OCI-LY1 (cell line): ENCODE measurements around the gene PEX1.

Experiments used
- H2AFZ ChIP-seq: fragments of 200-600 bp; sonication (generic), shearing (Covaris generic); 2 replicates; pipeline ENCODE4 v1.6.0; 2014; ENCODE audit warnings: antibody characterized with exemption, mild to moderate bottlenecking, low read length
- H3F3A ChIP-seq: fragments of 200-600 bp; sonication (generic), shearing (Covaris generic); 2 replicates; pipeline ENCODE4 v1.6.0; 2014; ENCODE audit warnings: mild to moderate bottlenecking, antibody characterized with exemption, low read length, moderate library complexity; ENCODE audit not compliant: insufficient read depth
- H3K27ac ChIP-seq: fragments of 200-600 bp; sonication (generic); 2 replicates; pipeline ENCODE4 v1.5.1; 2014; ENCODE audit warnings: low read length, mixed run types, mild to moderate bottlenecking, low read depth; ENCODE audit not compliant: poor library complexity, severe bottlenecking
- H3K27me3 ChIP-seq: fragments of 200-600 bp; sonication (generic); 2 replicates; pipeline ENCODE4 v1.6.0; 2014; ENCODE audit warnings: antibody characterized with exemption, mild to moderate bottlenecking, low read length, moderate library complexity; ENCODE audit not compliant: insufficient read depth
- H3K36me3 ChIP-seq: fragments of 200-600 bp; sonication (generic); 2 replicates; pipeline ENCODE4 v1.6.1; 2014; ENCODE audit warnings: mild to moderate bottlenecking, antibody characterized with exemption, low read length, moderate library complexity, mixed read lengths; ENCODE audit not compliant: insufficient read depth
- H3K4me1 ChIP-seq: fragments of 200-600 bp; sonication (generic); 2 replicates; pipeline ENCODE4 v1.5.1; 2014; ENCODE audit warnings: mild to moderate bottlenecking, low read length, moderate library complexity; ENCODE audit not compliant: insufficient read depth, severe bottlenecking
- H3K4me2 ChIP-seq: fragments of 200-600 bp; sonication (generic), shearing (Covaris generic); 2 replicates; pipeline ENCODE4 v1.6.1; 2014; ENCODE audit warnings: low read length
- H3K4me3 ChIP-seq: fragments of 200-600 bp; sonication (generic); 2 replicates; pipeline ENCODE4 v1.5.1; 2014; ENCODE audit warnings: low read length, low read depth, mild to moderate bottlenecking, mixed read lengths; ENCODE audit not compliant: poor library complexity, severe bottlenecking
- H3K79me2 ChIP-seq: fragments of 200-600 bp; shearing (Covaris generic); 2 replicates; pipeline ENCODE4 v1.6.1; 2016; ENCODE audit warnings: mixed run types, low read length, mixed read lengths; ENCODE audit not compliant: insufficient read depth
- H3K9ac ChIP-seq: fragments of 200-600 bp; sonication (generic), shearing (Covaris generic); 2 replicates; pipeline ENCODE4 v1.6.1; 2014; ENCODE audit warnings: mild to moderate bottlenecking, low read length, mixed read lengths
- H3K9me2 ChIP-seq: fragments of 200-600 bp; sonication (generic), shearing (Covaris generic); 2 replicates; pipeline ENCODE4 v1.6.1; 2014; ENCODE audit warnings: low read depth, mild to moderate bottlenecking, low read length, mixed read lengths
- H3K9me3 ChIP-seq: fragments of 200-600 bp; shearing (Covaris generic); 2 replicates; pipeline ENCODE4 v1.6.1; 2014; ENCODE audit warnings: low read length, mixed read lengths
- H4K20me1 ChIP-seq: fragments of 200-600 bp; sonication (generic), shearing (Covaris generic); 2 replicates; pipeline ENCODE4 v1.6.0; 2016; ENCODE audit warnings: mild to moderate bottlenecking, low read length; ENCODE audit not compliant: insufficient read depth
- EZH2 ChIP-seq: fragments of 200-600 bp; sonication (generic), shearing (Covaris generic); IDR thresholded peaks from 2 replicates; pipeline ENCODE4 v1.8.0; 2017; ENCODE audit warnings: borderline replicate concordance, mixed run types, mild to moderate bottlenecking, antibody characterized with exemption, low read length, moderate library complexity, mixed read lengths
- TF ChIP-seq, protein P1 (sequence below): fragments of 200-600 bp; sonication (generic), shearing (Covaris generic); IDR thresholded peaks from 2 replicates; pipeline ENCODE4 v1.5.1; 2017; ENCODE audit warnings: mild to moderate bottlenecking, antibody characterized with exemption, low read length, moderate library complexity, mixed read lengths

PEX1 gene

DNA sequence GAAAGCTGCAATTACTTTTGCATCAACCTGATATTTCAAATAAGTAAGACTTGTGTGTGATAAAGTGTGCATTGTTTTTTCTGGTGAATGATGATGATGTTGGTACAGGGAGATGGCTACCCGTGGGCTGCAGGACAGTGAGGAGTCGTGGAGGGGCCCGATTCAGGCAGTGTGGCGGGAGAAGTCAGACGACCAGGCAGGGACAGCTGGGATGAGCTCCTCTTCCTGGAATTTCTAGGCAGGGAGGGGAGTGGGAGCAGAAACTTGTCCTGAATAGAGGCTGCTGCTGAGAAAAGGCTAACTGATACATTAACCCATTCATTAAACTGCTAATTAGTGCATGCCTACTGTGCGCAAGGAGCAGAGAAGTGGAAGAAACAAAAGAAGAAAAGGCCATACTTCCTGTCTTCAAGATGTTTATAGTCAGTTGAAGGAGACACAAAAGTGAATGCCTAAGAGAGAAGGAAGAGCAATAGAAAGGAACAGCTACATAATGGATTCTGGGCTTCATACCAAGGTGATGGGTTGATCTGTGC is 90.3 kb downstream of the PEX1 start:
- Histone ChIP-seq H3K79me2 (no peaks in the 10 kb centered on the region), H3K36me3 (no peaks in the 10 kb centered on the region), H3K9me3 (0 out of 2 replicates have a peak, but pooled peaks cover 4% of the 10 kb centered on the region), H4K20me1 (no peaks in the 10 kb centered on the region), H3F3A (no peaks in the 10 kb centered on the region), H3K27ac (no peak overlapping the region), H3K9me2 (no peaks in the 10 kb centered on the region), H3K4me1 (no peaks in the 10 kb centered on the region), H3K9ac (no peak overlapping the region), H3K27me3 (no peaks in the 10 kb centered on the region; the same call in 1 of the 2 replicates), H2AFZ (no peak overlapping the region), H3K4me2 (no peak overlapping the region), H3K4me3 (no peak overlapping the region)
- TF ChIP-seq, protein P1, sequence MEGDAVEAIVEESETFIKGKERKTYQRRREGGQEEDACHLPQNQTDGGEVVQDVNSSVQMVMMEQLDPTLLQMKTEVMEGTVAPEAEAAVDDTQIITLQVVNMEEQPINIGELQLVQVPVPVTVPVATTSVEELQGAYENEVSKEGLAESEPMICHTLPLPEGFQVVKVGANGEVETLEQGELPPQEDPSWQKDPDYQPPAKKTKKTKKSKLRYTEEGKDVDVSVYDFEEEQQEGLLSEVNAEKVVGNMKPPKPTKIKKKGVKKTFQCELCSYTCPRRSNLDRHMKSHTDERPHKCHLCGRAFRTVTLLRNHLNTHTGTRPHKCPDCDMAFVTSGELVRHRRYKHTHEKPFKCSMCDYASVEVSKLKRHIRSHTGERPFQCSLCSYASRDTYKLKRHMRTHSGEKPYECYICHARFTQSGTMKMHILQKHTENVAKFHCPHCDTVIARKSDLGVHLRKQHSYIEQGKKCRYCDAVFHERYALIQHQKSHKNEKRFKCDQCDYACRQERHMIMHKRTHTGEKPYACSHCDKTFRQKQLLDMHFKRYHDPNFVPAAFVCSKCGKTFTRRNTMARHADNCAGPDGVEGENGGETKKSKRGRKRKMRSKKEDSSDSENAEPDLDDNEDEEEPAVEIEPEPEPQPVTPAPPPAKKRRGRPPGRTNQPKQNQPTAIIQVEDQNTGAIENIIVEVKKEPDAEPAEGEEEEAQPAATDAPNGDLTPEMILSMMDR = no peak
- TF ChIP-seq EZH2 = no peak
